Right lobe of liver (tissue), 4 donors: ENCODE data around the gene B3GALNT2.

ENCODE experiments used
- POLR2A ChIP-seq: fragments of 450-650 bp; IDR thresholded peaks from one replicate; pipeline ENCODE4 v1.6.1; 2017; ENCODE audit warnings: antibody characterized with exemption, mild to moderate bottlenecking
- TF ChIP-seq, protein P1 (sequence below), 4 donors: fragments of 200-600 bp in 3 of 4; fragments of 450-650 bp in 1 of 4; IDR thresholded peaks; one replicate each; pipeline versions ENCODE4 v1.5.1 to v1.8.0; 2016 to 2022; ENCODE audit warnings: antibody characterized with exemption in 4 of 4, mild to moderate bottlenecking in 2 of 4
- donor health status: DM: no; HTN: no; CAD: no.
- donor health status: DM: no; HTN: no; CAD: no.
- donor health status: DM: no; HTN: yes; CAD: no.

DNA sequence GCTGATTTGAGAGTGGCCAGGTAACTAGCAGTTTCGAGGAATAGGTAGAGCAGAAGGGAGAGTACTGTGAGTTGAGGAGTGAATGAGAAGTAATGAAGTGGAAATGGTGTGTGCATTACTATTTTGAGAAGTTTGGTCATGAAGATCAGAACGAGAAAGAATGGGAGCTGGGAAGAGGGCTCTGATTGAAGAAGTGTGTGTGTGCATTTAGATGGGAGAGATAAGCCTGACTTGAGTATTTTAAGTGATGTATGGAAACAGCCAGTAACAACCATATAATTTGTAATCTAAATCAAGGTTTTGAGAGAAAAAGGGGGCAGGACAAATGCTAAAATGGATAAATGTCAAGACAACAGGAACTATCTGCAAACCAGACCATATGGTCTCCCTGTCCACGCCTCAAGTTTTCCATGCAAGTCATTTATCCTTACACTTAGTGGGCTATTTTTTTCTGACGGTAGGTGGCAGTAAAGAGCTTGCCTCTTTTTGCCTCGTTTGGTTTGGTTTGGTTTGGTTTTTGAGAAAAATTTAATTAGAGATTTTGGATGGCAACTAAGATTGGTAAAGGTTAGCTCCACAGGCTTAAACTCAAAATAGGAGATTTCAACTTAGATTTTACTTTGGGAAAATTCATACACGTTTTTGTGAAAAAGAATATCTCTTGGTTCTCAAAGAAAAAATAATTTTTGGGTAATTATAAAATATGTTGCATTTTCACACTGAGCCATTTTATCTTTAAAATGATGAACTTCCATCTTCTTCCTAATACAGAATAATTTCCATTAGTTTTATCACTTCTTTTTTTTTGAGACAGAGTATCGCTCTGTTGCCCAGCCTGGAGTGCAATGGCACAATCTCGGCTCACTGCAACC lies 9.5 kb upstream of the B3GALNT2 start:
- TF ChIP-seq, protein P1, sequence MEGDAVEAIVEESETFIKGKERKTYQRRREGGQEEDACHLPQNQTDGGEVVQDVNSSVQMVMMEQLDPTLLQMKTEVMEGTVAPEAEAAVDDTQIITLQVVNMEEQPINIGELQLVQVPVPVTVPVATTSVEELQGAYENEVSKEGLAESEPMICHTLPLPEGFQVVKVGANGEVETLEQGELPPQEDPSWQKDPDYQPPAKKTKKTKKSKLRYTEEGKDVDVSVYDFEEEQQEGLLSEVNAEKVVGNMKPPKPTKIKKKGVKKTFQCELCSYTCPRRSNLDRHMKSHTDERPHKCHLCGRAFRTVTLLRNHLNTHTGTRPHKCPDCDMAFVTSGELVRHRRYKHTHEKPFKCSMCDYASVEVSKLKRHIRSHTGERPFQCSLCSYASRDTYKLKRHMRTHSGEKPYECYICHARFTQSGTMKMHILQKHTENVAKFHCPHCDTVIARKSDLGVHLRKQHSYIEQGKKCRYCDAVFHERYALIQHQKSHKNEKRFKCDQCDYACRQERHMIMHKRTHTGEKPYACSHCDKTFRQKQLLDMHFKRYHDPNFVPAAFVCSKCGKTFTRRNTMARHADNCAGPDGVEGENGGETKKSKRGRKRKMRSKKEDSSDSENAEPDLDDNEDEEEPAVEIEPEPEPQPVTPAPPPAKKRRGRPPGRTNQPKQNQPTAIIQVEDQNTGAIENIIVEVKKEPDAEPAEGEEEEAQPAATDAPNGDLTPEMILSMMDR (IDR thresholded peaks at IDR 0.05) = peak; percentile 78 to 94 (median 91)
- no peak for TF ChIP-seq POLR2A
